GM08714 (cell line): Measurements from ENCODE around the gene PSMB10.

Experiments used
- H3K4me3 ChIP-seq: fragments of 200-500 bp; sonication (Bioruptor generic); 2 replicates; pipeline ENCODE4 v1.5.1; 2014; ENCODE audit warnings: mild to moderate bottlenecking, low read length, inconsistent platforms
- ZNF274 ChIP-seq: IDR thresholded peaks from 2 replicates; pipeline ENCODE4 v1.6.1; 2012; ENCODE audit warnings: mild to moderate bottlenecking, low read depth, low read length

PSMB10 gene

DNA sequence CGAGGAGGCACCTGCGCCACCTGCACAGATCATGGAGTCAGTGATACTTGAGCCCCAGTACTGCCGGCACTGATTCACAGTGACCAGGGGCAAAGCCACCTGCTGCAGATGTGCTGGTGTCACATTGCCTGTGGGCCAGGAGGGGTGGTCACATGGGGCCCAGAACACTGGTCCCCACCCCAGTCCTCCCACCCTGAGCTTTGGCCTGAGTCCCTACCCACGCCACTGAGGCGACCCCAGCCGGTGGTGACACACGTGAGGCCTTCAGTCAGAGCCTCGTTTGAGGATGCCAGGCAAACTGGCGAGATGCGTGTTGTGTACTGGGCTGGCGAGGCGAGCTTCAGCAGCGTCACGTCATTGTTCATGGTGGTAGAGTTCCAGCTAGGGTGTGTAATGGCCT is 6.5 kb downstream of the PSMB10 start:
- no peak for TF ChIP-seq ZNF274

GRCh38 chr16:67928561-67929364 is 7.9 kb downstream of the PSMB10 start:
- no peak overlapping the region for H3K4me3 ChIP-seq
- TF ChIP-seq ZNF274: no peak

More for the DNA sequence above, 6.5 kb downstream of the PSMB10 start:
- H3K4me3 ChIP-seq: no peak overlapping the region

DNA sequence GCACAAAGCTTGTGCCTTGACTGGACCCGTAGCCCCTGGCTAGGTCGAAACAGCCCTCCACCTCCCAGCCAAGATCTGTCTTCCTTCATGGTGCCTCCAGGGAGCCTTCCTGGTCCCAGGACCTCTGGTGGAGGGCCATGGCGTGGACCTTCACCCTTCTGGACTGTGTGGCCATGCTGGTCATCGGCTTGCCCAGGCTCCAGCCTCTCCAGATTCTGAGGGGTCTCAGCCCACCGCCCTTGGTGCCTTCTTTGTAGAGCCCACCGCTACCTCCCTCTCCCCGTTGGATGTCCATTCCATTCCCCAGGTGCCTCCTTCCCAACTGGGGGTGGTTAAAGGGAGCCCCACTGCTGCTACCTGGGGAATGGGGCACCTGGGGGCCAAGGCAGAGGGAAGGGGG is 8.5 kb downstream of the PSMB10 start:
- H3K4me3 ChIP-seq: no peak overlapping the region
- TF ChIP-seq ZNF274: no peak

DNA sequence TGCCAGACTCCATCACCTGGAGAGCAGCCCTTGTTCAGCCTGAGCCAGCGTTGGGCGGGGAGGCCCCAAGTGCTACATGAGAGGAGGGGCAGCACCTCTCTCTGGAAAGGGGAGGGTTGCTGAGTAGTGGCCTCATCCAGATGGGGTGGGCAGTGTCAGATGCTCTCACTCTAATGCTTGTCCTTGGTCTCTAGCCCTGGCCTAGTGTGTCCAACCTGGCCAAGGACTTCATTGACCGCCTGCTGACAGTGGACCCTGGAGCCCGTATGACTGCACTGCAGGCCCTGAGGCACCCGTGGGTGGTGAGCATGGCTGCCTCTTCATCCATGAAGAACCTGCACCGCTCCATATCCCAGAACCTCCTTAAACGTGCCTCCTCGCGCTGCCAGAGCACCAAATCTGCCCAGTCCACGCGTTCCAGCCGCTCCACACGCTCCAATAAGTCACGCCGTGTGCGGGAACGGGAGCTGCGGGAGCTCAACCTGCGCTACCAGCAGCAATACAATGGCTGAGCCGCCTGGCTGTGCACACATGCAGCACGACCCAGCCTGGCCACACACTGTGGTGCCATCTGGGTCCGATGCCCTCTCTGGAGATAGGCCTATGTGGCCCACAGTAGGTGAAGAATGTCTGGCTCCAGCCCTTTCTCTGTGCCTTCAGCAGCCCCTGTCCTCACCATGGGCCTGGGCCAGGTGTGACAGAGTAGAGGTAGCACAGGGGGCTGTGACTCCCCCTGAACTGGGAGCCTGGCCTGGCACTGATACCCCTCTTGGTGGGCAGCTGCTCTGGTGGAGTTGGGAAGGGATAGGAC is 9.3 kb downstream of the PSMB10 start:
- no peak overlapping the region for H3K4me3 ChIP-seq
- TF ChIP-seq ZNF274: no peak

- no peak for TF ChIP-seq ZNF274
- H3K4me3 ChIP-seq: no peak overlapping the region
Measured at GRCh38 chr16:67926181-67926750, 10.4 kb downstream of the PSMB10 start.

GRCh38 chr16:67924140-67924906 is 12.3 kb downstream of the PSMB10 start:
- no peak for TF ChIP-seq ZNF274
- H3K4me3 ChIP-seq: no peak overlapping the region

GRCh38 chr16:67923414-67924116 is 13.1 kb downstream of the PSMB10 start:
- H3K4me3 ChIP-seq: no peak overlapping the region
- no peak for TF ChIP-seq ZNF274

- no peak for TF ChIP-seq ZNF274
- H3K4me3 ChIP-seq: no peak overlapping the region
Measured at GRCh38 chr16:67922740-67923139, 13.9 kb downstream of the PSMB10 start.

DNA sequence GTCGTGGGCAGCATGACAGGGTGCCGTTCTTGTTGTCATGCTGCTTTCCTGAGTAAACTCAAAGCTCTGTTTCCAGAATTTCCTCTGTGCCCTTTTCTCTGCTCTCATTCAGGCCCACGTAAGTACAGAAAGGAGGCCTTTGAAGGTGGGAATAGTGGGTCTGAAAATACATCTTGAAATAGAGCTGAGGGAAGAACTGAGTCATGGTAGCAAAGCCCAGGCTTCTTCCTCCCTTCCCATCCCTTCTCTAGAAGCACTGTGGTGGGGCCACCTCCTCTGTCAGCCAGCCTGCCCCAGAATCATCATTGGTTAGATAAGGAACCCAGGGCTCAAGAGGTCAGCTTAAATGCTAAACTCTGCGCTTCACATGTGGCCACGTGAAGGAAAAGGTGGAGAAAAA is 14.4 kb downstream of the PSMB10 start:
- no peak overlapping the region for H3K4me3 ChIP-seq
- no peak for TF ChIP-seq ZNF274

DNA sequence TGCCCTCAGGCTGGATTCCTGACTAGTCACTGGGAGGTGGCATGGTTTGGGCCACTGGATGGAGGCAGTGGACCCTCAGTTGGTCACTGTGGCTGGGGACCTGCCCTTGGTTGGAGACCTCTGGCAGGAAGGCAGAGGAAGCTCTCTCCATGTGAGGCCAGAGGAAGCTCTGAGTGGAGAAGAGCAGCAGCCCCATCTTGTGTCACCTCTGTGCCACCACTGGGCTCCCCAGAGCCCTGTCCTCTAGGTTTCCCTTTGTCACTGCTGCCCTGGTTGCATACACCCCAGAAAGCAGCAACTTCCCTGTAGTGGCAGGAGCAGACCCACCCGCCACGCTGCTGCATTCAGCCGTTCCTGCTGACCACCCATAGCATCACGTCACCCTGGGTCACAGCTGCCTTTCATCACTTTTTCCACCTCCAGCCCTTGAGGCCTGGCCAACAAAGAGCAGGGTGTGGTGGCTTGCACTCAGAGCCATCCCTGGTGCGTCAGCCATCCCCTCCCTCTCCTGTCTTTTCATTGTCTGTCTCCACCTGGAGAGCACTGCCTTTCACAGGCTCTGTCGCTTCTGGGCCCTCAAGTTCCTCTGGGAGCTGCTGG is 16.9 kb downstream of the PSMB10 start:
- no peak for TF ChIP-seq ZNF274
- no peak overlapping the region for H3K4me3 ChIP-seq

DNA sequence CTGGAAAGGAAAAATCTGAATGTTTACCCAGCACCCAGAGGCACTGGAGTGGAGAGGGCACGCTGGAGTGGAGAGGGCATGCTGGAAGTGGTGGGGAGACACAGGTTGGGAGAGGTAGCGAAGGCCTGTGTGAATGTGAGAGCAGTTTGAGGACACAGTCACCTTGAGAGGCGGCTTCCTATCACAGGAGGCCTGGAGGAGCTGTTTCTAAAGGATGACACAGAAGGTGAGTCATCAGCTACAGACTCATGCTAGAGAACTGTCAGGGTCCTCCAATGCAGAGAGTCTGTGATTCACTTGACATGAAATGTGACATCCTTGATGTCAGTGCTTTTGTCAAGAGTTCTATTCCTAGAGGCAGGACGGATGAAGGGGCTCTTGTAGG is 18.8 kb downstream of the PSMB10 start:
- no peak overlapping the region for H3K4me3 ChIP-seq
- no peak for TF ChIP-seq ZNF274

- no peak for TF ChIP-seq ZNF274
- no peak overlapping the region for H3K4me3 ChIP-seq
Measured at GRCh38 chr16:67917140-67917851, 19.4 kb downstream of the PSMB10 start.
